Vagina (tissue), 2 donors: ENCODE measurements around the gene TPCN2.

Source experiments
- POLR2A ChIP-seq, 2 donors: fragments of 450-650 bp; IDR thresholded peaks; one replicate each; pipeline ENCODE4 v1.6.1; 2017; ENCODE audit warnings: antibody characterized with exemption in 2 of 2, mild to moderate bottlenecking in 2 of 2, moderate library complexity in 2 of 2
- POLR2AphosphoS5 ChIP-seq, 2 donors: sonication (generic); formaldehyde crosslinking; IDR thresholded peaks; one replicate each; pipeline ENCODE4 v1.9.0; 2017; ENCODE audit warnings: antibody characterized with exemption in 2 of 2, mild to moderate bottlenecking in 2 of 2, low read depth in 1 of 2; ENCODE audit not compliant: insufficient read depth in 1 of 2

DNA sequence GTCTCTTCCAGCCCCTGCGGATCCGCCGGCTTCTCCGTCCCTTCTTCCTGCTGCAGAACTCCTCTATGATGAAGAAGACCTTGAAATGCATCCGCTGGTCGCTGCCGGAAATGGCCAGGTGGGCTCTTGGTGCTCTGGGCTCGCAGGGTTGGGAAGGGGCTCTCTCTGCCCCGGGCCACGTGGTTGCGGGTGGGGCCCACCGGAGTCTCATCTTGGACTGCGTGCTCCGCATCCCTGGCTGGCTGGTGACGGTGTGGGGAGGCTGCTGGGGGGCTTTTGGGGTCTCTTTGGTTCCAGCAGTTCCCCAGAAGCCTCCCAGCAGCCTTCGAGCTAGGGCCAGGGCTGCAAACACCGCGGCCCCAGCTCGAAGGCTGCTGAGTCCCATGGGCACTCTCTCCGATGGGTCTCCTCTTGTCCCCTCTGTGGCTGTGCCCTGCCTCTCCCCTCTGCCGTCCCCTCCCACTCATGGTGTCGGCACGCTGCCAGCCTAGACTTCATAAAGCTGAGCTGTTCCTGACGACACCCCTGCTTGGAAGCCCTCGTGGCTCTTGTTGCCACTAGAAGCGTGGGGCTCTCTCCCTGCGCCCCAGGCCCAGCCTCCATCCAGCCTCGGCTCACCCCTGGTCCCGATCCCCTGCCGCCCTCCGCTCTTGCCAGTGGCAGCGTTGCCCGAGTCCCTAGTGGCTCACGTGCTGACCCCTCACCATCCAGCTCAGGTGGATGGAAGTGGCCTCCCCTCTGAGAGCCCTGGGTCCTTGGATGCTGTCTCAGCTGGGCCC, 14.3 kb downstream of the TPCN2 start:
- TF ChIP-seq POLR2AphosphoS5 (IDR thresholded peaks at IDR 0.05; ENCODE audit: insufficient read depth in 1 of 2, low read depth in 1 of 2): no peak
- TF ChIP-seq POLR2A (IDR thresholded peaks at IDR 0.05): no peak
